Gastroesophageal sphincter (tissue), 3 donors: ENCODE data around the gene EHMT1.

Source experiments
- POLR2AphosphoS5 ChIP-seq: sonication (generic); formaldehyde crosslinking; IDR thresholded peaks from one replicate; pipeline ENCODE4 v1.6.1; 2017; ENCODE audit warnings: antibody characterized with exemption
- TF ChIP-seq, protein P1 (sequence below), 4 experiments: fragments of 200-600 bp in 2 of 4; fragments of 450-650 bp in 2 of 4; sonication (generic) in 1 of 4; IDR thresholded peaks; one replicate each; pipeline ENCODE4 v1.5.1; 2017 to 2019; ENCODE audit warnings: antibody characterized with exemption in 4 of 4, mild to moderate bottlenecking in 2 of 4, moderate library complexity in 2 of 4

GRCh38 chr9:137650779-137651178 lies 32.0 kb downstream of the EHMT1 start:
- TF ChIP-seq, protein P1, sequence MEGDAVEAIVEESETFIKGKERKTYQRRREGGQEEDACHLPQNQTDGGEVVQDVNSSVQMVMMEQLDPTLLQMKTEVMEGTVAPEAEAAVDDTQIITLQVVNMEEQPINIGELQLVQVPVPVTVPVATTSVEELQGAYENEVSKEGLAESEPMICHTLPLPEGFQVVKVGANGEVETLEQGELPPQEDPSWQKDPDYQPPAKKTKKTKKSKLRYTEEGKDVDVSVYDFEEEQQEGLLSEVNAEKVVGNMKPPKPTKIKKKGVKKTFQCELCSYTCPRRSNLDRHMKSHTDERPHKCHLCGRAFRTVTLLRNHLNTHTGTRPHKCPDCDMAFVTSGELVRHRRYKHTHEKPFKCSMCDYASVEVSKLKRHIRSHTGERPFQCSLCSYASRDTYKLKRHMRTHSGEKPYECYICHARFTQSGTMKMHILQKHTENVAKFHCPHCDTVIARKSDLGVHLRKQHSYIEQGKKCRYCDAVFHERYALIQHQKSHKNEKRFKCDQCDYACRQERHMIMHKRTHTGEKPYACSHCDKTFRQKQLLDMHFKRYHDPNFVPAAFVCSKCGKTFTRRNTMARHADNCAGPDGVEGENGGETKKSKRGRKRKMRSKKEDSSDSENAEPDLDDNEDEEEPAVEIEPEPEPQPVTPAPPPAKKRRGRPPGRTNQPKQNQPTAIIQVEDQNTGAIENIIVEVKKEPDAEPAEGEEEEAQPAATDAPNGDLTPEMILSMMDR (IDR thresholded peaks at IDR 0.05) = no peak
- TF ChIP-seq POLR2AphosphoS5 = no peak
